Common myeloid progenitor, CD34-positive (primary cell): Measurements from ENCODE around the gene DCAF4. TPM values are rescaled to one million over a fixed set of nuclear protein-coding genes. Genes with fewer than 3 reads are reported as not detected.

Experiments
- CTCF ChIA-PET: fragments of 350-600 bp; sonication (Branson Sonifier 250); formaldehyde crosslinking; loops from one replicate; lab custom pipeline; 2021; ENCODE audit warnings: antibody characterized with exemption; lab: Charles Lee
- POLR2A ChIA-PET: fragments of 350-600 bp; sonication (Branson Sonifier 250); formaldehyde crosslinking; loops from one replicate; lab custom pipeline; 2021; ENCODE audit warnings: antibody characterized with exemption; lab: Charles Lee
- DNase-seq, 3 donors: peaks; one replicate each; pipeline versions ENCODE4 v3.0.0 to v3.0.0-alpha.2; 2013
- H3K27ac ChIP-seq, 2 experiments: 1 replicate in 1 of 2; 2 replicates in 1 of 2; pipeline ENCODE4 v1.7.0; 2013; ENCODE audit warnings: inconsistent platforms in 2 of 2, low read length in 2 of 2, mild to moderate bottlenecking in 2 of 2, low read depth in 1 of 2, moderate library complexity in 1 of 2; ENCODE audit not compliant: severe bottlenecking in 2 of 2, insufficient read depth in 1 of 2, poor library complexity in 1 of 2
- H3K27me3 ChIP-seq, 5 experiments: replicated peaks in 2 of 5; 1 replicate in 3 of 5; 2 replicates in 2 of 5; pipeline versions ENCODE4 v1.6.1 to v1.7.0; 2013; ENCODE audit warnings: low read length in 4 of 5, mild to moderate bottlenecking in 2 of 5, moderate library complexity in 2 of 5, inconsistent platforms in 1 of 5; ENCODE audit not compliant: insufficient read depth in 5 of 5, control insufficient read depth in 4 of 5
- H3K36me3 ChIP-seq, 4 experiments: 1 replicate in 2 of 4; 2 replicates in 2 of 4; pipeline versions ENCODE4 v1.6.1 to v1.7.0; 2013; ENCODE audit warnings: low read length in 3 of 4, control low read depth in 1 of 4, mild to moderate bottlenecking in 1 of 4; ENCODE audit not compliant: control insufficient read depth in 4 of 4, insufficient read depth in 4 of 4
- H3K4me1 ChIP-seq, 4 experiments: 1 replicate in 3 of 4; 2 replicates in 1 of 4; pipeline versions ENCODE4 v1.6.1 to v1.7.1; 2013; ENCODE audit warnings: low read length in 3 of 4, mild to moderate bottlenecking in 3 of 4, control low read depth in 1 of 4, inconsistent platforms in 1 of 4, moderate library complexity in 1 of 4; ENCODE audit not compliant: control insufficient read depth in 4 of 4, insufficient read depth in 4 of 4; ENCODE audit errors: control extremely low read depth in 1 of 4
- H3K4me3 ChIP-seq, 7 experiments: 1 replicate in 4 of 7; 2 replicates in 3 of 7; pipeline versions ENCODE4 v1.5.1 to v1.7.0; 2013; ENCODE audit warnings: mild to moderate bottlenecking in 7 of 7, low read length in 6 of 7, moderate library complexity in 6 of 7, inconsistent platforms in 2 of 7, low read depth in 2 of 7, control low read depth in 1 of 7; ENCODE audit not compliant: insufficient read depth in 4 of 7, control insufficient read depth in 1 of 7; ENCODE audit errors: extremely low read depth in 1 of 7
- H3K9me3 ChIP-seq, 5 experiments: 1 replicate in 4 of 5; 2 replicates in 1 of 5; pipeline versions ENCODE4 v1.6.1 to v1.7.1; 2013; ENCODE audit warnings: low read length in 4 of 5, mild to moderate bottlenecking in 2 of 5, inconsistent platforms in 1 of 5, low read depth in 1 of 5, moderate library complexity in 1 of 5; ENCODE audit not compliant: control insufficient read depth in 4 of 5, insufficient read depth in 2 of 5; ENCODE audit errors: control extremely low read depth in 1 of 5
- WGBS: methylation state at CpG from one replicate; pipeline ENCODE4 v1.1.5; 2013; ENCODE audit not compliant: insufficient coverage; 5-methylcytosine and 5-hydroxymethylcytosine counted together
- polyA plus RNA-seq: library from polyadenylated mRNA; unstranded; fragments of 120-200 nt; gene quantifications from one replicate; pipeline ENCODE4 v1.2.1, GENCODE V29; 2013

DCAF4 gene, protein sequence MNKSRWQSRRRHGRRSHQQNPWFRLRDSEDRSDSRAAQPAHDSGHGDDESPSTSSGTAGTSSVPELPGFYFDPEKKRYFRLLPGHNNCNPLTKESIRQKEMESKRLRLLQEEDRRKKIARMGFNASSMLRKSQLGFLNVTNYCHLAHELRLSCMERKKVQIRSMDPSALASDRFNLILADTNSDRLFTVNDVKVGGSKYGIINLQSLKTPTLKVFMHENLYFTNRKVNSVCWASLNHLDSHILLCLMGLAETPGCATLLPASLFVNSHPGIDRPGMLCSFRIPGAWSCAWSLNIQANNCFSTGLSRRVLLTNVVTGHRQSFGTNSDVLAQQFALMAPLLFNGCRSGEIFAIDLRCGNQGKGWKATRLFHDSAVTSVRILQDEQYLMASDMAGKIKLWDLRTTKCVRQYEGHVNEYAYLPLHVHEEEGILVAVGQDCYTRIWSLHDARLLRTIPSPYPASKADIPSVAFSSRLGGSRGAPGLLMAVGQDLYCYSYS
- 16.7 TPM for polyA plus RNA-seq

- peak; percentile 96 to 98 (median 98) for DNase-seq
- no peaks in the 10 kb centered on the region for H3K36me3 ChIP-seq
- POLR2A ChIA-PET, result no interaction called here
- no peaks in the 10 kb centered on the region for H3K9me3 ChIP-seq
- H3K4me3 ChIP-seq, result peak within 1 kb of the TSS; percentile 64 to 91 (median 76)
- CTCF ChIA-PET, result interaction anchor here (1.7 kb wide), 1 partner anchor 412 kb away, joined by 5 read pairs; no protein-coding TSS in a partner anchor
- peak within 1 kb of the TSS in 1 of 2 experiments; percentile 79 for H3K27ac ChIP-seq
- WGBS, result 0% methylated on average over 45 of the region's 59 CpGs
- H3K27me3 ChIP-seq, result no peaks in the 10 kb centered on the region
- H3K4me1 ChIP-seq, result peaks cover 0 to 18% (median 15%) of the 10 kb centered on the region in 4 experiments
Measured at GRCh38 chr14:72926292-72927028, at the start of gene DCAF4. Gene DCAF4, plus strand, starts transcription at chr14:72926464. Its CDS starts 11,515 bp downstream, at chr14:72937979.

DNA sequence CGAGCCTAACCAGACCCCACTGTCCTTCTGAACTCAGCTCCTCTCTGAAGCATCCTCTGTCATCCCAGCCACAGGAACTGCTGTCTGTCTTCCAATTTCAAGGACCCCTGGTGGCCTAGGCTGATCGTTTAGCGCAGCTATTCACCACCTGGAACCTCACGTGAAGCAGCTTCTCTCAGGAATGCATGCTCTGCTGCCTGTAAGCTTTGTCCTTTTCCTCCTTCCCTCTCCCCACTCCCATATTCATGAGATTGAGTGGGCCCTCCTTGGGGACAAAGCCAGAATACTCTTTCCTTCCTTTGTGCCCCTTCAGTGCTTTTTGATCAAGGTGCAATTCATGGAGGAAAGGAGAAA is 49.6 kb upstream of the DCAF4 start:
- Histone ChIP-seq H3K27me3 (peaks cover 0 to 23% (median 2%) of the 10 kb centered on the region in 5 experiments), H3K4me3 (no peak overlapping the region), H3K36me3 (no peaks in the 10 kb centered on the region), H3K27ac (no peak overlapping the region), H3K4me1 (peaks cover 0 to 7% (median 0%) of the 10 kb centered on the region in 4 experiments), H3K9me3 (peaks cover 0 to 6% (median 0%) of the 10 kb centered on the region in 5 experiments)
- ChIA-PET POLR2A (no interaction called here), CTCF (no interaction called here)
- 79% methylated on average over 4 of the region's 4 CpGs for WGBS
- no peak for DNase-seq

DNA sequence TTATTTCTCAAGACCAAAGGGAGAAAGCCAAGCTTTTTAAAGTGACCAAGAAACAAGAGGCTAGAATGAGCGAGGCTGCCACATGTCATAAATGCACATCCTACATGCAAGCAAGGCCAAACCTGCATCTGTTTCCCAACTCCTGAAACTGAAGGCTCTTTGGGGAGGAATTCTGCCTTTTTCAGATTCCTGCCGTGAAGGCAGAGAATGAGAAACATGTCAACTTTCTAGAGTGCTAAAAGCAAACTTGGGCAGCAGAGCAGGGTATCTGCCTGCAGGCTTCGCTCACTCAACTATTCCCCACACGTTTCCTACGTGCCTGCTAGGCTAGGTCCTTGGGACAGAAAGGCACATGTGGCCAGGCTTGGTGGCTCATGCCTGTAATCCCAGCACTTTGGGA is 47.5 kb upstream of the DCAF4 start:
- ChIA-PET CTCF (no interaction called here), POLR2A (no interaction called here)
- no peak for DNase-seq
- Histone ChIP-seq H3K9me3 (no peaks in the 10 kb centered on the region), H3K27ac (no peak overlapping the region), H3K36me3 (no peaks in the 10 kb centered on the region), H3K4me1 (peaks cover 0 to 13% (median under 1%) of the 10 kb centered on the region in 4 experiments), H3K4me3 (no peak overlapping the region), H3K27me3 (peaks cover 0 to 23% (median 2%) of the 10 kb centered on the region in 5 experiments)
- WGBS, result 98% methylated on average over 5 of the region's 5 CpGs

GRCh38 chr14:72879431-72879830 is 46.8 kb upstream of the DCAF4 start:
- no peaks in the 10 kb centered on the region for H3K9me3 ChIP-seq
- H3K27ac ChIP-seq, result no peak overlapping the region
- no peaks in the 10 kb centered on the region for H3K36me3 ChIP-seq
- no peak for DNase-seq
- ChIA-PET CTCF (no interaction called here), POLR2A (no interaction called here)
- 100% methylated on average over 5 of the region's 6 CpGs for WGBS
- H3K27me3 ChIP-seq, result peaks cover 0 to 23% (median 2%) of the 10 kb centered on the region in 5 experiments
- H3K4me3 ChIP-seq, result no peak overlapping the region
- H3K4me1 ChIP-seq, result peaks cover 0 to 20% (median 2%) of the 10 kb centered on the region in 4 experiments

DNA sequence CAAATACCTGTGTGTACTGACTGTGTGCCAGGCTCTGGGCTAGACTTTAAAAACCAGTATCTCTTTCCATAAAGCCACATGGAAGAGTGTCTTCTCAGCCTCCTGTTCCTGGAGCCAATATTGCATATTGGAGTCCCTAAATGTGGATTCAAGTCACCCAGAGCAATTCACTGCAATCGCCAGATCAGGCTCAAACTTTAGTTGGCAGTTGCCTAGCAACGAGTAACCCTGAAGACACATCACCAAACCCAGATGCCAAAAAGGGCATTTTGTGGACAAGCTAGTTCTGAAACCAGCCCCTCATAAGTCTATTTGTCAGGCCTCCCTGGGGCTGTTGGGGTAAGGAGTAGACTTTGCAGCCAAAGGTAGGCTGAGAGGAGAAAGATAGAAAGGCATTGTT is 46.1 kb upstream of the DCAF4 start:
- H3K4me3 ChIP-seq, result no peak overlapping the region
- CTCF ChIA-PET, result no interaction called here
- no peaks in the 10 kb centered on the region for H3K36me3 ChIP-seq
- WGBS, result 100% methylated on average over 2 of the region's 2 CpGs
- no peak overlapping the region for H3K27ac ChIP-seq
- POLR2A ChIA-PET, result no interaction called here
- no peaks in the 10 kb centered on the region for H3K9me3 ChIP-seq
- H3K27me3 ChIP-seq, result peaks cover 0 to 23% (median 2%) of the 10 kb centered on the region in 5 experiments
- peaks cover 0 to 21% (median 2%) of the 10 kb centered on the region in 4 experiments for H3K4me1 ChIP-seq
- DNase-seq, result peak in 1 of 3 donors; percentile 8

GRCh38 chr14:72880820-72881219 is 45.4 kb upstream of the DCAF4 start:
- peaks cover 0 to 23% (median 2%) of the 10 kb centered on the region in 5 experiments for H3K27me3 ChIP-seq
- ChIA-PET CTCF (no interaction called here), POLR2A (no interaction called here)
- H3K36me3 ChIP-seq, result no peaks in the 10 kb centered on the region
- no peak overlapping the region for H3K27ac ChIP-seq
- DNase-seq, result peak in 1 of 3 donors; percentile 41
- no peaks in the 10 kb centered on the region for H3K9me3 ChIP-seq
- no peak overlapping the region for H3K4me3 ChIP-seq
- H3K4me1 ChIP-seq, result peaks cover 0 to 21% (median 2%) of the 10 kb centered on the region in 4 experiments
- WGBS, result no CpG with 5 or more reads among the region's 2 CpGs
